ENCODE data around the gene TPM4. TPM values are rescaled to one million over a fixed set of nuclear protein-coding genes. Genes with fewer than 3 reads are reported as not detected.

The TPM4 gene
- polyA plus RNA-seq, 3 donors = 144 to 170 (median 146) TPM

DNA sequence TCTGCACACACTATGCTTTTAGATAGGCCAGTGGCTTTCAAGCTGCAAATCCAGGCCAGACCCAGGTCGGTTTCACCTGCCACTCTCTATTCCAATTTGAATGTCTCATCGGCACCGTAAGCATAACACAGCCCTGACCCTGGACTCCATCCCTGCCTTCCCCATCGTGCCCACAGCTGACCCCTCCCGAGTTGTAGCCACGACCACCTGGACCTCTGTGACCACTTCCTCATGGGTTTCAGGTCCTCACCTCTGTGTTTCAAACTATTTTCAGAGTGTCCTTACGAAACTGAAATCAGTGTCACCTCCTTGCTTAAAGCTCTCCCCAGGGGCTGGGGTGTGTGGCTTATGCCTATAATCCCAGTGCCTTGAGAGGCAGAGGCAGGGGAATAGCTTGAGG, 58.2 kb downstream of the TPM4 start:
- Mint-ChIP-seq H3K27ac (peak overlapping the region in 5 of 7 donors; percentile 26 to 88 (median 63)), H3K4me3 (no peak overlapping the region), H3K27me3 (ENCODE audit: low read depth in 3 of 3) (peaks cover 0 to 2% (median 0%) of the 10 kb centered on the region in 3 donors), H3K36me3 (peaks cover 48 to 52% of the 10 kb centered on the region in 2 donors), H3K4me1 (peaks cover 48% of the 10 kb centered on the region), H3K9me3 (peaks cover 0 to 9% (median 0%) of the 10 kb centered on the region in 7 donors)
- no peaks in the 10 kb centered on the region for H3K27me3 ChIP-seq (ENCODE audit: control insufficient read depth in 2 of 2, insufficient read depth in 2 of 2, low read length in 2 of 2)
- no peak overlapping the region for H3K4me2 ChIP-seq (replicated peaks; ENCODE audit: extremely low read depth, low read length, poor library complexity, severe bottlenecking)
- H2AFZ ChIP-seq (ENCODE audit: insufficient read depth, low read depth, low read length, poor library complexity, severe bottlenecking) = no peak overlapping the region
- H3K36me3 ChIP-seq (replicated peaks in 1 of 2; ENCODE audit: control insufficient read depth in 1 of 2, insufficient read depth in 2 of 2, low read length in 2 of 2) = peaks cover 47 to 51% of the 10 kb centered on the region in 2 donors
- 41% methylated on average over 6 of the region's 7 CpGs for WGBS (ENCODE audit: insufficient coverage)
- no peaks in the 10 kb centered on the region for H3K9me3 ChIP-seq (replicated peaks in 1 of 2; ENCODE audit: control insufficient read depth in 1 of 2, insufficient read depth in 1 of 2, low read length in 2 of 2)
- peaks cover 99% of the 10 kb centered on the region for H3K79me2 ChIP-seq (ENCODE audit: insufficient read depth, low read length)
- no peak overlapping the region for H3K4me3 ChIP-seq (replicated peaks in 1 of 3; ENCODE audit: low read depth in 2 of 3, low read length in 3 of 3)
- no peak for DNase-seq
- intact Hi-C loops (cut with micrococcal nuclease) = no loop called here
- H3K4me1 ChIP-seq (ENCODE audit: control insufficient read depth in 1 of 2, insufficient read depth in 2 of 2, low read length in 2 of 2) = peaks cover 17 to 52% of the 10 kb centered on the region in 2 donors
- H3K27ac ChIP-seq (ENCODE audit: low read depth in 1 of 2, low read length in 2 of 2) = peak overlapping the region in 1 of 2 donors; percentile 53
- TF ChIP-seq, protein P1, sequence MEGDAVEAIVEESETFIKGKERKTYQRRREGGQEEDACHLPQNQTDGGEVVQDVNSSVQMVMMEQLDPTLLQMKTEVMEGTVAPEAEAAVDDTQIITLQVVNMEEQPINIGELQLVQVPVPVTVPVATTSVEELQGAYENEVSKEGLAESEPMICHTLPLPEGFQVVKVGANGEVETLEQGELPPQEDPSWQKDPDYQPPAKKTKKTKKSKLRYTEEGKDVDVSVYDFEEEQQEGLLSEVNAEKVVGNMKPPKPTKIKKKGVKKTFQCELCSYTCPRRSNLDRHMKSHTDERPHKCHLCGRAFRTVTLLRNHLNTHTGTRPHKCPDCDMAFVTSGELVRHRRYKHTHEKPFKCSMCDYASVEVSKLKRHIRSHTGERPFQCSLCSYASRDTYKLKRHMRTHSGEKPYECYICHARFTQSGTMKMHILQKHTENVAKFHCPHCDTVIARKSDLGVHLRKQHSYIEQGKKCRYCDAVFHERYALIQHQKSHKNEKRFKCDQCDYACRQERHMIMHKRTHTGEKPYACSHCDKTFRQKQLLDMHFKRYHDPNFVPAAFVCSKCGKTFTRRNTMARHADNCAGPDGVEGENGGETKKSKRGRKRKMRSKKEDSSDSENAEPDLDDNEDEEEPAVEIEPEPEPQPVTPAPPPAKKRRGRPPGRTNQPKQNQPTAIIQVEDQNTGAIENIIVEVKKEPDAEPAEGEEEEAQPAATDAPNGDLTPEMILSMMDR (IDR thresholded peaks at IDR 0.05) = no peak
- no peak overlapping the region for H3K9ac ChIP-seq (ENCODE audit: insufficient read depth, low read length, poor library complexity, severe bottlenecking)
- H4K20me1 ChIP-seq (ENCODE audit: insufficient read depth, low read length) = peaks cover 26% of the 10 kb centered on the region

DNA sequence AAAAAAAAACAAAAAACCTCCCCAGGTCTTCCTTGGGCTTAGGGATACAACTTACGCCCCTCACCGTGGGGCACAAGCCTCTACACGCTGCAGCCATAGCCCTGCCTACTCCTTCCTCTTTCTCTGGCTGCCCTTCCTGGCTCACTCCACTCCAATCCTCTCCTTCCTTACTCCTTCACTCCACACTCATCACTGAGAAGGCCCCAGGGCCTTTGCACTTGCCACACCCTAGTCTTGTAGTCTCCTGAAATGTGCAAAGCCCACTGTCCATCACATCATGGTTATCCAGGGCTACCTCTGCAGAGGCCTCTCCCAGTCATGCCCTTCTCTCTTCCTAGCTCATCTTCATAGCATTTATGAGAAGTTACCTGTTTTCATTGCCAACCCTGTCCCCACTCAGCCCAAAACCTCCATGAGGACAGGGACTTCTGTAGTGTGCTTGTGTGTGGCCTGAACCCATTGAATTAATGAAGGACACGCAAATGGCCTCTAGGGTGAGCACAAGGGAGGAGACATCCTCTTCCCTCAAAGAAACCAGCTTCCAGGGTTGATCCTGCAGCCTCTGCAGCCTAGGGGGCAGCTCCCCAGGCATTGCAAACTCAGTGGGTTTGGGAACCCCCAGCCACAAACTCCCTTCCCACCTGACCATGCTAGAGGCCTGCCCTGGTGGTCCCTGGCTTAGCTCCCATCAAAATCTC, 59.3 kb downstream of the TPM4 start:
- Histone ChIP-seq H3K36me3 (replicated peaks in 1 of 2; ENCODE audit: control insufficient read depth in 1 of 2, insufficient read depth in 2 of 2, low read length in 2 of 2) (peaks cover 38 to 40% of the 10 kb centered on the region in 2 donors), H3K9me3 (replicated peaks in 1 of 2; ENCODE audit: control insufficient read depth in 1 of 2, insufficient read depth in 1 of 2, low read length in 2 of 2) (no peaks in the 10 kb centered on the region), H3K4me2 (replicated peaks; ENCODE audit: extremely low read depth, low read length, poor library complexity, severe bottlenecking) (no peak overlapping the region), H3K4me1 (ENCODE audit: control insufficient read depth in 1 of 2, insufficient read depth in 2 of 2, low read length in 2 of 2) (peaks cover 28 to 62% of the 10 kb centered on the region in 2 donors), H3K4me3 (replicated peaks in 1 of 3; ENCODE audit: low read depth in 2 of 3, low read length in 3 of 3) (no peak overlapping the region), H3K27me3 (ENCODE audit: control insufficient read depth in 2 of 2, insufficient read depth in 2 of 2, low read length in 2 of 2) (no peaks in the 10 kb centered on the region), H3K79me2 (ENCODE audit: insufficient read depth, low read length) (peaks cover 100% of the 10 kb centered on the region), H2AFZ (ENCODE audit: insufficient read depth, low read depth, low read length, poor library complexity, severe bottlenecking) (no peak overlapping the region), H4K20me1 (ENCODE audit: insufficient read depth, low read length) (peaks cover 26% of the 10 kb centered on the region), H3K27ac (ENCODE audit: low read depth in 1 of 2, low read length in 2 of 2) (no peak overlapping the region), H3K9ac (ENCODE audit: insufficient read depth, low read length, poor library complexity, severe bottlenecking) (no peak overlapping the region)
- TF ChIP-seq, protein P1 (IDR thresholded peaks at IDR 0.05) = no peak
- DNase-seq = no peak
- peaks cover 0 to 2% (median 2%) of the 10 kb centered on the region in 3 donors for H3K27me3 Mint-ChIP-seq (ENCODE audit: low read depth in 3 of 3)
- H3K4me3 Mint-ChIP-seq = no peak overlapping the region
- WGBS (ENCODE audit: insufficient coverage) = 30% methylated on average over 3 of the region's 4 CpGs
- peaks cover 40 to 41% of the 10 kb centered on the region in 2 donors for H3K36me3 Mint-ChIP-seq
- peak overlapping the region in 4 of 7 donors; percentile 42 to 77 (median 74) for H3K27ac Mint-ChIP-seq
- intact Hi-C loops (cut with micrococcal nuclease) = loop anchor here in 1 of 2 donors (5.0 kb wide), 1 partner anchor 42 kb away; no protein-coding TSS in a partner anchor
- H3K4me1 Mint-ChIP-seq = peaks cover 58% of the 10 kb centered on the region
- peaks cover 0 to 9% (median 0%) of the 10 kb centered on the region in 7 donors for H3K9me3 Mint-ChIP-seq

All from CD14-positive monocyte (primary cell).